ENCODE results near the gene ELP4. TPM values are rescaled to one million over a fixed set of nuclear protein-coding genes. Genes with fewer than 3 reads are reported as not detected.

The ELP4 gene
- total RNA-seq, 1 donor from 2014 or later: 21.2 TPM

GRCh38 chr11:31808721-31809540 lies 299.4 kb downstream of the ELP4 start:
- intact Hi-C loops (cut with micrococcal nuclease): loop anchor here (10.0 kb wide), 1 partner anchor 324 kb away; no protein-coding TSS in a partner anchor

GRCh38 chr11:31809541-31809856 lies 299.9 kb downstream of the ELP4 start:
- intact Hi-C loops (cut with micrococcal nuclease): loop anchor here (10.0 kb wide), 1 partner anchor 325 kb away; no protein-coding TSS in a partner anchor

GRCh38 chr11:31809857-31810778 lies 300.6 kb downstream of the ELP4 start:
- intact Hi-C loops (cut with micrococcal nuclease): loop anchor here (10.0 kb wide), 1 partner anchor 325 kb away; no protein-coding TSS in a partner anchor

GRCh38 chr11:31810779-31811647 lies 301.4 kb downstream of the ELP4 start, which contains the start of gene PAX6:
Gene PAX6 (minus strand): TSS chr11:31811322. CDS start chr11:31806411, 4,911 bp downstream.
- intact Hi-C loops (cut with micrococcal nuclease): no loop called here

- intact Hi-C loops (cut with micrococcal nuclease): loop anchor here (1.0 to 2.0 kb wide), 2 partner anchors 8 to 14 kb away; no protein-coding TSS in a partner anchor
These were observed 303.1 kb downstream of the ELP4 start for GRCh38 chr11:31812383-31813381.

GRCh38 chr11:31813391-31814175 lies 304.0 kb downstream of the ELP4 start:
- intact Hi-C loops (cut with micrococcal nuclease): loop anchor here (1.0 to 2.0 kb wide), 2 partner anchors 9 to 15 kb away; no protein-coding TSS in a partner anchor

GRCh38 chr11:31814176-31814868 lies 304.8 kb downstream of the ELP4 start:
- intact Hi-C loops (cut with micrococcal nuclease): no loop called here

- intact Hi-C loops (cut with micrococcal nuclease): no loop called here
These were observed 306.3 kb downstream of the ELP4 start for GRCh38 chr11:31815711-31816467.

GRCh38 chr11:31816468-31817053 lies 307.0 kb downstream of the ELP4 start:
- intact Hi-C loops (cut with micrococcal nuclease): no loop called here

GRCh38 chr11:31817054-31817620 lies 307.6 kb downstream of the ELP4 start:
- intact Hi-C loops (cut with micrococcal nuclease): no loop called here

GRCh38 chr11:31817621-31818424 lies 308.3 kb downstream of the ELP4 start:
- intact Hi-C loops (cut with micrococcal nuclease): loop anchor here (2.0 kb wide), 1 partner anchor 619 kb away; no protein-coding TSS in a partner anchor

- intact Hi-C loops (cut with micrococcal nuclease): loop anchor here (2.0 kb wide), 1 partner anchor 618 kb away; no protein-coding TSS in a partner anchor
These were observed 308.8 kb downstream of the ELP4 start for GRCh38 chr11:31818425-31818755.

- intact Hi-C loops (cut with micrococcal nuclease): loop anchor here (2.0 kb wide), 1 partner anchor 618 kb away; no protein-coding TSS in a partner anchor
These were observed 309.3 kb downstream of the ELP4 start for GRCh38 chr11:31818874-31819331.

- intact Hi-C loops (cut with micrococcal nuclease): loop anchor here (2.0 kb wide), 1 partner anchor 617 kb away; no protein-coding TSS in a partner anchor
These were observed 310.3 kb downstream of the ELP4 start for GRCh38 chr11:31819621-31820437.

- intact Hi-C loops (cut with micrococcal nuclease): no loop called here
These were observed 310.9 kb downstream of the ELP4 start for GRCh38 chr11:31820438-31820818.

Measured in T-helper 2 cell treated with Interferon-gamma antibody and Interleukin-4, amounts not matched to agents 100 ng/mL and 5 ng/mL, for 36 hours (primary cell).